ENCODE data around the gene FGF12.

Gene FGF12

GRCh38 chr3:192336286-192336685 is 391.1 kb downstream of the FGF12 start:
- no peak for DNase-seq (ENCODE audit: low read depth)

GRCh38 chr3:192332386-192333291 is 394.7 kb downstream of the FGF12 start:
- no peak for DNase-seq (ENCODE audit: low read depth)

- no peak for DNase-seq (ENCODE audit: low read depth)
Observed at GRCh38 chr3:192331749-192332385, 395.5 kb downstream of the FGF12 start.

GRCh38 chr3:192326656-192327055 is 400.7 kb downstream of the FGF12 start:
- no peak for DNase-seq (ENCODE audit: low read depth)

GRCh38 chr3:192317564-192317963 is 409.8 kb downstream of the FGF12 start:
- no peak for DNase-seq (ENCODE audit: low read depth)

- DNase-seq (ENCODE audit: low read depth), result no peak
Observed at GRCh38 chr3:192313605-192314004, 413.7 kb downstream of the FGF12 start.

GRCh38 chr3:192307631-192308030 is 419.7 kb downstream of the FGF12 start:
- no peak for DNase-seq (ENCODE audit: low read depth)

- no peak for DNase-seq (ENCODE audit: low read depth)
Observed at GRCh38 chr3:192303235-192303634, 424.1 kb downstream of the FGF12 start.

- no peak for DNase-seq (ENCODE audit: low read depth)
Observed at GRCh38 chr3:192302721-192303120, 424.6 kb downstream of the FGF12 start.

GRCh38 chr3:192299921-192300320 is 427.4 kb downstream of the FGF12 start:
- DNase-seq (ENCODE audit: low read depth), result no peak

GRCh38 chr3:192296845-192297244 is 430.5 kb downstream of the FGF12 start:
- DNase-seq (ENCODE audit: low read depth), result no peak

GRCh38 chr3:192284443-192285072 is 442.8 kb downstream of the FGF12 start:
- no peak for DNase-seq (ENCODE audit: low read depth)

- DNase-seq (ENCODE audit: low read depth), result no peak
Observed at GRCh38 chr3:192281207-192281880, 446.0 kb downstream of the FGF12 start.

GRCh38 chr3:192279664-192280063 is 447.7 kb downstream of the FGF12 start:
- no peak for DNase-seq (ENCODE audit: low read depth)

- DNase-seq (ENCODE audit: low read depth), result no peak
Observed at GRCh38 chr3:192277477-192277876, 449.9 kb downstream of the FGF12 start.

GRCh38 chr3:192275741-192276355 is 451.5 kb downstream of the FGF12 start:
- no peak for DNase-seq (ENCODE audit: low read depth)

GRCh38 chr3:192273697-192274010 is 453.7 kb downstream of the FGF12 start:
- DNase-seq (ENCODE audit: low read depth), result no peak

GRCh38 chr3:192273001-192273696 is 454.2 kb downstream of the FGF12 start:
- DNase-seq (ENCODE audit: low read depth), result no peak

GRCh38 chr3:192262001-192262400 is 465.3 kb downstream of the FGF12 start:
- DNase-seq (ENCODE audit: low read depth), result no peak

GRCh38 chr3:192261135-192261534 is 466.2 kb downstream of the FGF12 start:
- DNase-seq (ENCODE audit: low read depth), result no peak
